Thoracic aorta (tissue), 2 donors: Measurements from ENCODE around the gene MOV10L1. TPM values are rescaled to one million over a fixed set of nuclear protein-coding genes. Genes with fewer than 3 reads are reported as not detected.

Experiments used
- ATAC-seq: fragments of 150-250 bp; one replicate; pipeline ENCODE4 v1.8.0; 2017; ENCODE audit warnings: low read depth; ENCODE audit not compliant: insufficient number of reproducible peaks, low FRiP score
- DNase-seq: peaks from one replicate; pipeline ENCODE4 v3.0.0-alpha.2; 2020; ENCODE audit warnings: low spot score
- H3K27ac ChIP-seq, 2 donors: fragments of 200-600 bp; sonication (generic); 1 replicate in 1 of 2; 2 replicates in 1 of 2; pipeline ENCODE4 v1.5.1; 2016; ENCODE audit warnings: mild to moderate bottlenecking in 2 of 2, moderate library complexity in 2 of 2
- H3K27me3 ChIP-seq: fragments of 200-600 bp; sonication (generic); replicated peaks from 2 replicates; pipeline ENCODE4 v1.6.0; 2016; ENCODE audit warnings: mild to moderate bottlenecking; ENCODE audit not compliant: insufficient read depth
- H3K36me3 ChIP-seq: fragments of 200-600 bp; sonication (generic); one replicate; pipeline ENCODE4 v1.5.1; 2016
- H3K4me1 ChIP-seq, 2 donors: fragments of 200-600 bp; sonication (generic); 1 replicate in 1 of 2; 2 replicates in 1 of 2; pipeline versions ENCODE4 v1.5.1 to v1.6.0; 2016; ENCODE audit warnings: low read depth in 2 of 2, mild to moderate bottlenecking in 1 of 2; ENCODE audit not compliant: control insufficient read depth in 1 of 2
- H3K4me3 ChIP-seq: fragments of 200-600 bp; sonication (generic); 2 replicates; pipeline ENCODE4 v1.5.1; 2016; ENCODE audit warnings: mild to moderate bottlenecking
- H3K9me3 ChIP-seq: fragments of 200-600 bp; sonication (generic); 2 replicates; pipeline ENCODE4 v1.5.1; 2016
- total RNA-seq, 2 donors: library from RNA; depleted of rRNA; stranded (reverse); fragments of >200 nt; gene quantifications; one replicate each; pipeline versions ENCODE4 v1.1.0 to v1.2.3, GENCODE V29; 2016
- TF ChIP-seq, protein P1 (sequence below): fragments of 200-600 bp; sonication (generic); IDR thresholded peaks from one replicate; pipeline ENCODE4 v1.5.1; 2019; ENCODE audit warnings: antibody characterized with exemption

Gene MOV10L1
- total RNA-seq, 2 donors from 2014 or later, result 4.6 to 7.4 TPM

DNA sequence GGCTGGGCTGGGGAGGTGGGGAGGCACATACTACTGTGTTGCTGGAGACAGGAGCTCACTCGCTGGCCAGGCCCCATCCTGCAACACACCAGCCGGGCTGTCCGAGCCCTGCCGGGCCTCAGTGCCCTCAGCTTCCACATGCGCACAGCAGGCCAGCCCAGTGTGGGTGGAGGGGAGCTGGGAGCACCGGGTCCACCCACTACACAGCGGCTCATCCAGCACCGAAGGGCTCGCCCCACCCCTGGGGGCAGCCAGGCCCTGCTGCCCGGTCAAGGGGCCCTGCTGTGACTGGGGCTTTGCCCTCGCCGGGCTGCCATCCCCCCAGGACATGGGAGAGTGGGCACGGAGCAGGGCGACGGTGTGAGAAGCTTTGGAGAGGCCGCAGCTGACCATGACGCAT, 41.0 kb upstream of the MOV10L1 start:
- H3K4me3 ChIP-seq, result no peak overlapping the region
- ATAC-seq, result no peak
- peaks cover 4% of the 10 kb centered on the region for H3K9me3 ChIP-seq
- TF ChIP-seq, protein P1, sequence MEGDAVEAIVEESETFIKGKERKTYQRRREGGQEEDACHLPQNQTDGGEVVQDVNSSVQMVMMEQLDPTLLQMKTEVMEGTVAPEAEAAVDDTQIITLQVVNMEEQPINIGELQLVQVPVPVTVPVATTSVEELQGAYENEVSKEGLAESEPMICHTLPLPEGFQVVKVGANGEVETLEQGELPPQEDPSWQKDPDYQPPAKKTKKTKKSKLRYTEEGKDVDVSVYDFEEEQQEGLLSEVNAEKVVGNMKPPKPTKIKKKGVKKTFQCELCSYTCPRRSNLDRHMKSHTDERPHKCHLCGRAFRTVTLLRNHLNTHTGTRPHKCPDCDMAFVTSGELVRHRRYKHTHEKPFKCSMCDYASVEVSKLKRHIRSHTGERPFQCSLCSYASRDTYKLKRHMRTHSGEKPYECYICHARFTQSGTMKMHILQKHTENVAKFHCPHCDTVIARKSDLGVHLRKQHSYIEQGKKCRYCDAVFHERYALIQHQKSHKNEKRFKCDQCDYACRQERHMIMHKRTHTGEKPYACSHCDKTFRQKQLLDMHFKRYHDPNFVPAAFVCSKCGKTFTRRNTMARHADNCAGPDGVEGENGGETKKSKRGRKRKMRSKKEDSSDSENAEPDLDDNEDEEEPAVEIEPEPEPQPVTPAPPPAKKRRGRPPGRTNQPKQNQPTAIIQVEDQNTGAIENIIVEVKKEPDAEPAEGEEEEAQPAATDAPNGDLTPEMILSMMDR, result no peak
- H3K27ac ChIP-seq, result no peak overlapping the region
- H3K36me3 ChIP-seq, result no peaks in the 10 kb centered on the region
- no peak for DNase-seq
- no peaks in the 10 kb centered on the region for H3K27me3 ChIP-seq
- no peaks in the 10 kb centered on the region for H3K4me1 ChIP-seq

DNA sequence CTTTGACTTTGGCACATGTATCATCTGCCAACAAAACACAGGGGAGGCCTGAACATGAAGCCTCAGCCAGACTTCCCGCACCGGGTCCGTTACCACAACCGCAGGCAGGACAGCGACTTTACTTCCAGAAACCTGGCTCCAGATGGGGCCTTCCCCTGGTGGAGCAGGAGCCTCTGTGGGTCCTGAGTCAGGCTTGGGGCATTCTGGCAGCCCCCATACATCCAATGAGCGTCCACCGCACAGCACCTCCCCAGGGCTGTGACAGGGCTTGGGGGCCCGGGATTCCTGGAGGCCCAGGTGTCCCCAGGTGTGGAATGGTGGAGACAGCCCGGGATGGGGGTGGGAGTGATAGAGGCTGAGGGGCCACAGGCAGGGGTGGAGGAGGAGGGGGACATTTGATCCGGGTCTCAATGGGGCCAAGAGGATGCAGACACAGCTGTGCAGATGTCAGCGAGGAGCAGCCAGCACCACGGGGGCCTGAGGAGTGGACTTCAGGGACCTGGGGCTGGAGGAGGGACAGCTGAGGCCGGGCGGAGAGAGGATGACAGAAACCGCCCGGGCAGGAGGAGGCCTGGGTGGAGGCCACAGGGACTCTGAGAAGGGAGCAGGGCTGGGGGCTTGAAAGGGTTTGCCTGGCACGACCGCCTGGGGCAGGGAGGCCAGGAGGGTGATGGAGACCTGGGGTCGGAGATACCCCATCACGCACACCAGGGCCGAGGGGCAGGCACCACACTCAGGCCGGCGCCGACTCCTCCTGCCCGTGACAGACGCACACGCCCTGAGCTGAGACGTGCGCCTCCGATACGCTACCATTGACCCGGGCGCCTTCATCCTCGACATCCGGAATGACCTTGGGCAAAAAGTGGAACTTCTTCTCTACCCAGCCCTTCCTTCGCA, 40.3 kb upstream of the MOV10L1 start:
- H3K4me3 ChIP-seq, result no peak overlapping the region
- no peak for DNase-seq
- H3K36me3 ChIP-seq, result no peaks in the 10 kb centered on the region
- TF ChIP-seq, protein P1, result no peak
- ATAC-seq, result no peak
- no peaks in the 10 kb centered on the region for H3K4me1 ChIP-seq
- no peaks in the 10 kb centered on the region for H3K27me3 ChIP-seq
- no peak overlapping the region for H3K27ac ChIP-seq
- peaks cover 4% of the 10 kb centered on the region for H3K9me3 ChIP-seq

DNA sequence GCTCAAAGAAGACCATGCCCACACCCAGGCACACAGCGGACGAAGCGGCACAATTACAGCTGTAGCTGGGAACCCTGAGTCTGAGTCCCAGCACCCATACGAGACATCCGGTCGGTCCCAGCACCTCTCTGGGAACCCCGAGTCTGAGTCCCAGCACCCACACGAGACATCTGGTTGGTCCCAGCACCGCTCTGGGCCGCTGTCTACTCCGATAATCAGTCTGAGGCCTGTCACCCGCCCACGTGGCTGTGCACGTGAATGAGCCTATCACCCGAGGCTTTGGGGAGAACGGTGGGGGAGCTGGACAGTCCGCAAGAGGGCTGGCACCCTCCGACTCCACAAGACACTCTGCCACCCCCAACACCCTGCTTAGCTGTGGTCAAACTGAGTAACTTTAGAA, 37.9 kb upstream of the MOV10L1 start:
- no peaks in the 10 kb centered on the region for H3K36me3 ChIP-seq
- peaks cover 4% of the 10 kb centered on the region for H3K9me3 ChIP-seq
- H3K4me3 ChIP-seq, result no peak overlapping the region
- no peak for DNase-seq
- no peaks in the 10 kb centered on the region for H3K4me1 ChIP-seq
- no peak overlapping the region for H3K27ac ChIP-seq
- H3K27me3 ChIP-seq, result no peaks in the 10 kb centered on the region
- no peak for ATAC-seq
- TF ChIP-seq, protein P1, result no peak

DNA sequence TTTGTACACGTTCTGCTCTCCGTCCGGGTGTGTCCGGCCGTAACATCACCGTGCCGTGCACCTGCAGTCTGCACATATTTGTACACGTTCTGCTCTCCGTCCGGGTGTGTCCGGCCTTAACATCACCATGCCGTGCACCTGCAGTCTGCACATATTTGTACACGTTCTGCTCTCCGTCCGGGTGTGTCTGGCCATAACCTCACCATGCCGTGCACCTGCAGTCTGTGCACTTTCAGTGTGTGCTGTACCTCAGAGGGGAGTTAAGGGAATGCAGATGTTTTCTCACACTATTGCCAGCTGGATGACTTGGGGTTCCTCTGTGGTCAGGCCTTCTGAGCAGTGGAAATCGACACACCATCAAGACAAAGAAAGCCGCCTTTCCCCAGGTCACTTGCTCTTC, 35.9 kb upstream of the MOV10L1 start:
- H3K4me1 ChIP-seq, result peaks cover 5% of the 10 kb centered on the region in 2 donors
- no peaks in the 10 kb centered on the region for H3K36me3 ChIP-seq
- ATAC-seq (no peak), DNase-seq (no peak)
- H3K4me3 ChIP-seq, result no peak overlapping the region
- no peak overlapping the region for H3K27ac ChIP-seq
- H3K9me3 ChIP-seq, result peaks cover 4% of the 10 kb centered on the region
- TF ChIP-seq, protein P1, result no peak
- H3K27me3 ChIP-seq, result no peaks in the 10 kb centered on the region

DNA sequence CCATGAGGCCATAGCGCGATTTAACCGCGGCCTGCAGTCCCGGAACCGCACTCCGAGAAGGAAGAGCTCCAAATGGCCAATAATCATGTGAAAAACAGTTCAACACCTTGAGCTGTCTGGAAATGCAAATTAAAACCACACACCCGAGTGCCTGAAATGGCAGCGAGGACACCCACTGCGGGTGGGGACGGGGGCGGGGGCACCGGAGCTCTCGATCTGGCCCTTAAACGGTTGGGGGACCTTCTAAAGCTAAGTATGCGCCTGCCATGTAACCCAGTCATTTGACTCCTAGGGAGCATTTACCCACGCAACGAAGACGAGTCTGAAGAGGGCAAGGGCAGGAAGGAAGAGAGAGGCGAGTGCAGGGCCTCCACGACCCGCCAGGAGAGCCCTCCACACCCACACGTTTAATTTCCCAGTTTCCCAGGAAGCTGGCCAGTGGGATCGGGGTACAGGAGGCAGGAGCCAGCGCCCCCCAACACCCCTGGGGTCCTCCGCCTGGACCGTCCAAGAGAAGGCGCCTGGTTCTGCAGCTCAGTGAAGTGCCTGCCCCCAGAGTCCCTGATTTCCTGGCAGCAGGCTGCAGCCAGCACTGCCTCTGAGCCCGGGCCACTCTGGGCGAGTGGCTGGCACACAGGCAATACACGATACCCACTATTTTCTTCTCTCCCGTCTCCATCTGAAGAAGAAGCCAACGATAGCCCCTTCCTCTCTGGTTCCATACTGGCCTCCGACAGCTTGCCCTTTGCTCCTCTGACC, 33.4 kb upstream of the MOV10L1 start:
- Histone ChIP-seq H3K9me3 (peaks cover 4% of the 10 kb centered on the region), H3K36me3 (no peaks in the 10 kb centered on the region), H3K27me3 (no peaks in the 10 kb centered on the region), H3K27ac (no peak overlapping the region), H3K4me1 (peaks cover 7 to 17% of the 10 kb centered on the region in 2 donors), H3K4me3 (no peak overlapping the region)
- DNase-seq (no peak), ATAC-seq (no peak)
- TF ChIP-seq, protein P1, result no peak
